GM12872 (cell line): Measurements from ENCODE around the gene ADARB1.

Experiments
- TF ChIP-seq, protein P1 (sequence below): IDR thresholded peaks from 3 replicates; pipeline ENCODE4 v1.5.1; 2011; ENCODE audit warnings: low read depth, mild to moderate bottlenecking, low read length, moderate library complexity; ENCODE audit not compliant: insufficient read depth

Gene ADARB1

DNA sequence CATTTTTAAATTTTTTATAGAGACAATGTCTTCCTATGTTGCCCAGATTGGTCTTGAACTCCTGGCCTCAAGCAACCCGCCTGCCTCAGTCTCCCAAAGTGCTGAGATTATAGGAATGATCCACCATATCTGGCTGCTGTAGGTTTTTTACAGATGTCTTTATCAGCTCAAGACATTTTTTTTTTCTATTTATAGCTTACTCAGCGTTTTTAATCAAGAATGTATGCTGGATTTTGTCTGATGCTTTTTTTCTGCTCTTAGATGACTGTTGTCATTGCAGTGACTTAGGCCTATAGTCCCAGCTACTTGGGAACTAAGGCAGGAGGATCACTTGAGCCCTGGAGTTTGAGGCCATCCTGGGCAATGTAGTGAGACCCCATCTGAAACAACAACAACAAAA, 140.8 kb downstream of the ADARB1 start:
- TF ChIP-seq, protein P1, sequence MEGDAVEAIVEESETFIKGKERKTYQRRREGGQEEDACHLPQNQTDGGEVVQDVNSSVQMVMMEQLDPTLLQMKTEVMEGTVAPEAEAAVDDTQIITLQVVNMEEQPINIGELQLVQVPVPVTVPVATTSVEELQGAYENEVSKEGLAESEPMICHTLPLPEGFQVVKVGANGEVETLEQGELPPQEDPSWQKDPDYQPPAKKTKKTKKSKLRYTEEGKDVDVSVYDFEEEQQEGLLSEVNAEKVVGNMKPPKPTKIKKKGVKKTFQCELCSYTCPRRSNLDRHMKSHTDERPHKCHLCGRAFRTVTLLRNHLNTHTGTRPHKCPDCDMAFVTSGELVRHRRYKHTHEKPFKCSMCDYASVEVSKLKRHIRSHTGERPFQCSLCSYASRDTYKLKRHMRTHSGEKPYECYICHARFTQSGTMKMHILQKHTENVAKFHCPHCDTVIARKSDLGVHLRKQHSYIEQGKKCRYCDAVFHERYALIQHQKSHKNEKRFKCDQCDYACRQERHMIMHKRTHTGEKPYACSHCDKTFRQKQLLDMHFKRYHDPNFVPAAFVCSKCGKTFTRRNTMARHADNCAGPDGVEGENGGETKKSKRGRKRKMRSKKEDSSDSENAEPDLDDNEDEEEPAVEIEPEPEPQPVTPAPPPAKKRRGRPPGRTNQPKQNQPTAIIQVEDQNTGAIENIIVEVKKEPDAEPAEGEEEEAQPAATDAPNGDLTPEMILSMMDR = no peak

DNA sequence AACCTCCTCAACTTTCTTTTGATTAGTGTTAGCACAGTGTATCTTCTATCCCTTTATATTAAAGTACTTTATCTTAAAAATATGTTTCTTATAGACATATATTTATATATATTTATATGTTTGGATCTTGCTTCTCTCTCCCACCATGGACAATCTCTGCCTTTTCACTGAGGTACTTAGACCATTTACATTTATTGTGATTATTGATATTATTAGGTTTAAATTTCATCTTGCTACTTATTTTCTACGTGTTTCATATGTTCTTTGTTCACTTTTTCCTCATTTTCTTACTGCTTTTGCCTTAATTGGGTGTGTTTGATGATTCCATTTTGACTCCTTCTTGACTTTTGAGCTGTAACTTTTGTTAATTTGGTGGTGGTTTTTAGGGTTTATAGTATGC, 142.6 kb downstream of the ADARB1 start:
- TF ChIP-seq, protein P1 = no peak

DNA sequence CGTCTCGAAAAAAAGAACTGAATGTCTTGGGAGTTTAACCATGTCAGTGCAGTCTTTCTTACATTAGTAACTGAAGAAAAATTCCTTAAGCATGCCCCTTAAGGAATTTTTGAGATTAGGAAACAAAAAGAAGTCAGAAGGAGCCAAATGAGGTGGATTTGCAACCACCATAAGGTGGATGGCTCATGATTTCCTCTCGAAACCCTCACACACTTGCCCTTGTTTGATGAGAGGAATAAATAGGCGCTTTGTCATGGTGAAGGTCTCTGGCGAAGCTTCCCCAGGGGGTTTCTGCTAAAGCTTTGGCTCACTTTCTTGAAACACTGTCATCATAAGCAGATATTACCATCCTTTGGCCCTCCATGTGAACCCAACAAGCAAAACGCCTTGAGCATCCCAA, 145.1 kb downstream of the ADARB1 start:
- TF ChIP-seq, protein P1 = no peak

DNA sequence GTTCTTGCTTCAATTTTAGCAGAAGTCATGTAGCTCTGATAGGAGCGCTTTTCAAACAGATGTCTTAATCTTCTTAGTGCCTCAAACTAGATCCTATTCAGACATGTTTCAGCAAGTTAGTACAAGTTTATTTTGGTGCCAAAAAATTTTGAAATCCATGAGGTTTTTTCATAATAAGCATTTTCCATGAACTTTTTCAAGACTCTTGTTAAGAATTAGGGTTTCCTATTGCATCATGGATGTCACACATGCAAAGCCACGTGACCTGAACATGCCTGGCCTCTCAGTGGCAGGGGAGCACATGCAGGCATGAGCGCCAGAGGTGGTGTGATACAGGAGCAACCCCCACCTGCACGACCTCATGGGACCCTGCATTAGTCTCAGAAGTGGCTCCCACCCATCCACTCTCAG, 145.7 kb downstream of the ADARB1 start:
- TF ChIP-seq, protein P1 = no peak

DNA sequence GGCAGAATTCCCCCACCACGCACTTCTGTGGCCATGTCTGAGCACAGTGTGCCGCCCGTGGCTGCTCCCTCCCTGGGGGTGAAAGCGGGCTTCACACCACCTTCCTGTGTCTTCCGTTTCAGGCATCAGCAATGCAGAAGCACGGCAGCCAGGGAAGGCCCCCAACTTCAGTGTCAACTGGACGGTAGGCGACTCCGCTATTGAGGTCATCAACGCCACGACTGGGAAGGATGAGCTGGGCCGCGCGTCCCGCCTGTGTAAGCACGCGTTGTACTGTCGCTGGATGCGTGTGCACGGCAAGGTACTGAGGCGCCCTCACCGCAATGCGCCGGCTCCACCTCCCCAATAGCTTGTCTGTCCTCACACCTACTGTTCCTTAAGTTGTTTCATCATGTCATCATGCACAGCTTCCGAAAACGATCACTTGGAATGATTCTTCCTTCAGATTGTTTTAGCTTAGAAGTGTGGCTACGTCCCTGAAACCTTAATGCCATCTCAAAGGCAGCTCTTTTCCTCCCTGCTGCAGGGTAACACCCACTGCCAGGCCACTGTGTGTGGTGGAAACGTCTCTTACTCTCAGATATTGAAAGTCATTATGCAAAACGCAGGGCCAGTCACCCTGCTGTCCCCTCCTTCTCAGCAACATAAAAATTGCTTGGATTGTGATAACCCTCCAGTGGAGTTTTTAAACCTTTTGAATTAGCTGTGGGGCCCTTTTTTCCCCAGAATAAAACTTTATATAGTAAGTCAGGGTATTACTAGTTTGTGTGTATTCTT, 146.5 kb downstream of the ADARB1 start:
- TF ChIP-seq, protein P1 = no peak

DNA sequence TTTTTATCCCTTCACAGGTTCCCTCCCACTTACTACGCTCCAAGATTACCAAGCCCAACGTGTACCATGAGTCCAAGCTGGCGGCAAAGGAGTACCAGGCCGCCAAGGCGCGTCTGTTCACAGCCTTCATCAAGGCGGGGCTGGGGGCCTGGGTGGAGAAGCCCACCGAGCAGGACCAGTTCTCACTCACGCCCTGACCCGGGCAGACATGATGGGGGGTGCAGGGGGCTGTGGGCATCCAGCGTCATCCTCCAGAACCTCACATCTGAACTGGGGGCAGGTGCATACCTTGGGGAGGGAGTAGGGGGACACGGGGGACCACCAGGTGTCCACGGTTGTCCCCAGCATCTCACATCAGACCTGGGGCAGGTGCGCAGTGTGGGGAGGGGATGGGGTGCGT, 147.6 kb downstream of the ADARB1 start:
- TF ChIP-seq, protein P1 = no peak

DNA sequence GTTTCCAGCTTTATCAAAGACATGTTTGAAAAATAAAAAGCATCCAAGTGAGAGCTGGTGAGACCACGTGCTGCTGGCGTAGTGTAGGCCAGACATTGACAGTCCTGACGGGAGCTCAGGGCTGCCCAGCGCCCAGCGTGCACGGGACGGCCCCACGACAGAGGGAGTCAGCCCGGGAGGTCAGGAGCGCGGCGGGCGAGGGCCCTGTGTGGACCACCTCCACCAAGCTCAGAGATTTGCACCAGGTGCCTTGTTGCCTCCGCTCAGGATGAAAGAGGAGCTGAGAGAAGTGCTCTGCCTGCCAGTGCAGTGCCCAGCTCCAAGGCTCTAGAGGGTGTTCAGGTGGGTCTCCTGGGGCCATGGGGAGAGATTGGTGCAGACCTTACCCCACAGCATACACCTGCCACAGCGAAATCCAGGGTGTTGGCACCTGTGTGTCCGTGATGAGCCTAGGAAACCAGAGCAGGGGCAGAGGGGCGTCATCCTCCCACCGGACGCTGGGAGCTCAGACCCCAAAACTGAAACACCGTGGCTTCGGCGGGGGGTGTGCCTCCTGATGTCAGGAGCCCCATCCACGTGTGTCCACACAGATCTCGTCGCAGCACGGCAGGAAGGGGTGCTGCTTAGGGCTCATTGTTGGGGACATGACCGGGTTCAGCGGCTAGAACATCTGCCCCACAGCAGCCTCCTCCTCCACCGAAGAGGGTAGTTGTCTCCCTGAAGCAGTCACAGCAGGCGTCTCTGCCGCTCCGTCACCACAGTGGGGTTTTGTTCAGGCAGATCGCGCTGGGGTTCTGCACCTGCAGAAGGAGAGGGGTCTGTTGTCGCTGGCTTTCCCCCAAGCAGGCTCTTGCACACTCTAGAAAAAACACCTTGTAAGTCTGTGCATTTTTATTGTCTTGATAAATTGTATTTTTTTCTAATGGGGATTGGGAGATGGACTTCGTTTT, 149.1 kb downstream of the ADARB1 start:
- TF ChIP-seq, protein P1 = no peak
